PC-3 (cell line): Measurements from ENCODE around the gene DBT.

Source experiments
- EZH2 ChIP-seq: fragments of 300-600 bp; sonication (generic); IDR thresholded peaks from one replicate; pipeline ENCODE4 v1.6.1; 2017; ENCODE audit warnings: antibody characterized with exemption, mild to moderate bottlenecking, low read length; ENCODE audit not compliant: unreplicated experiment
- TF ChIP-seq, protein P1 (sequence below): fragments of 300-600 bp; sonication (generic); conservative IDR thresholded peaks from 2 replicates; pipeline ENCODE4 v1.5.1; 2017; ENCODE audit warnings: antibody characterized with exemption, low read depth, mild to moderate bottlenecking, low read length

- TF ChIP-seq, protein P1, sequence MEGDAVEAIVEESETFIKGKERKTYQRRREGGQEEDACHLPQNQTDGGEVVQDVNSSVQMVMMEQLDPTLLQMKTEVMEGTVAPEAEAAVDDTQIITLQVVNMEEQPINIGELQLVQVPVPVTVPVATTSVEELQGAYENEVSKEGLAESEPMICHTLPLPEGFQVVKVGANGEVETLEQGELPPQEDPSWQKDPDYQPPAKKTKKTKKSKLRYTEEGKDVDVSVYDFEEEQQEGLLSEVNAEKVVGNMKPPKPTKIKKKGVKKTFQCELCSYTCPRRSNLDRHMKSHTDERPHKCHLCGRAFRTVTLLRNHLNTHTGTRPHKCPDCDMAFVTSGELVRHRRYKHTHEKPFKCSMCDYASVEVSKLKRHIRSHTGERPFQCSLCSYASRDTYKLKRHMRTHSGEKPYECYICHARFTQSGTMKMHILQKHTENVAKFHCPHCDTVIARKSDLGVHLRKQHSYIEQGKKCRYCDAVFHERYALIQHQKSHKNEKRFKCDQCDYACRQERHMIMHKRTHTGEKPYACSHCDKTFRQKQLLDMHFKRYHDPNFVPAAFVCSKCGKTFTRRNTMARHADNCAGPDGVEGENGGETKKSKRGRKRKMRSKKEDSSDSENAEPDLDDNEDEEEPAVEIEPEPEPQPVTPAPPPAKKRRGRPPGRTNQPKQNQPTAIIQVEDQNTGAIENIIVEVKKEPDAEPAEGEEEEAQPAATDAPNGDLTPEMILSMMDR = no peak
- no peak for TF ChIP-seq EZH2
Measured at GRCh38 chr1:100198596-100198995, 51.0 kb downstream of the DBT start.
